Mononuclear cell (primary cell): ENCODE measurements around the gene LGALS7B. TPM values are rescaled to one million over a fixed set of nuclear protein-coding genes. Genes with fewer than 3 reads are reported as not detected.

Source experiments
- H3K27me3 ChIP-seq: 2 replicates; pipeline ENCODE4 v1.6.0; 2011; ENCODE audit warnings: low read length, control low read depth; ENCODE audit not compliant: insufficient read depth
- H3K4me1 ChIP-seq: 2 replicates; pipeline ENCODE4 v1.5.1; 2011; ENCODE audit warnings: mild to moderate bottlenecking, low read length, control low read depth; ENCODE audit not compliant: insufficient read depth
- H3K4me3 ChIP-seq: 2 replicates; pipeline ENCODE4 v1.5.1; 2011; ENCODE audit warnings: mild to moderate bottlenecking, low read length, moderate library complexity
- H3K9me3 ChIP-seq: 2 replicates; pipeline ENCODE4 v1.5.1; 2011; ENCODE audit warnings: low read depth, mild to moderate bottlenecking, control low read depth, low read length
- total RNA-seq: library from RNA; depleted of rRNA; stranded (reverse); fragments of >200 nt; gene quantifications from one replicate; pipeline ENCODE4 v1.2.3, GENCODE V29; 2012

Gene LGALS7B
- total RNA-seq, 1 donor = not detected

DNA sequence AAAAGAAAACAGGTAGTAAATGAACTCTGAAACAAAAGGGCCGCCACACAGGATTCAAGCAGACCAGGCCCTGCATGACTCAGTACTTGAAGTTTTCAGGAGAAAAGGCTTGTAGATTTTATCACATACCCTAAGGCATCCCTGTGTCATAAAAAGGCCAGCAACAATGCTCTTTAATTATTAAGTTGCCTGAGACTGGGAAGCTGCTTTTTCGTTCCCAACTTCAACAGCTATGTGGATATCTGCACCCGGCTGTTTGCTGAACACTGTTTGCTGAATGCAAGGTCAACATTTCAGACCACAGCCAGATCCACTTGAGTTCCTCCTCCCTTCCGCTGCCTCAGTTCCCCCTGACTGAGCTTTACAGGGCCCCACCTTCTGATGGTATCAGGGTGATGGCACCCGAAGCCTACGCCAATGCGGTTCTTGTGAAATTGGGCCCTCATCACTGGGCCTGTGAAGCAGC, 48.7 kb downstream of the LGALS7B start:
- Histone ChIP-seq H3K4me1 (peaks cover 25% of the 10 kb centered on the region), H3K4me3 (no peak overlapping the region), H3K9me3 (no peaks in the 10 kb centered on the region)

DNA sequence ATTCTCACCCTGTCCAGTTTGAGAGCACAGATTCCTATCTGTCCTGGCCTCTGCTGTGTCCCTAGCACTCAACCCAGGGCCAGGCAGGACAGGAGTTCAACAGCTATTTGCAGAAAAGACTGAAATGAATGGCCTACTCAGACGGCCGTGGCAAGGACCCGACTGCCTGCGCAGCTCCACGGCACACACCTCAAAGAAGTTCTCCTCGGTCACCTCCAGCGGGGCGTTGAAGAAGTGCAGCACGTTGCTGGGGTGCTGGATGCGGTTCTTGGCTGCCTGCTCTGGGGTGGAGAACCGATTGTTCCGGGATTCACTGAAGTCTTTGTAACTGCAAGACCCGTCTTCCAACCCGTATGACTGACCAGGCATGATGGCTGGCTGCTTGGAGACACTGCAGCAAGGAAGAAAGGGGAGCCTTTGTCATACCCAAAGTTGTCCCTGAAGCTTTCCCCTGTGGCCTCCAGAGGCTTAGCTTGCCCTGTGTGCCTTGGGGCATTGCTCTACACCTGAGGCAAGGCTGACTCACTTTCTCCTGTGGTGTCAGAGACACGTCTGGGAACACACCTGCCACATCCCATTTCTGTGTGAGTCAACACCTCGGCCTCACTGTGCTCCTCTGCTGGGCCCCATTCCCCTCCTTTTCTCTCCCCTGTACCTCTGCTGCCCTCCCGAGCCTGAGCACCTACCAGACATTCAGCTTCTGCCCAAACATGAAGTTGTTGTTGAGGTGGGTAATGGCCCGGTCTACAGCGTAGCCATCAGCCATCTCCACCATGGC, 49.4 kb downstream of the LGALS7B start:
- H3K4me1 ChIP-seq = peaks cover 32% of the 10 kb centered on the region
- H3K9me3 ChIP-seq = no peaks in the 10 kb centered on the region
- no peak overlapping the region for H3K4me3 ChIP-seq
- H3K27me3 ChIP-seq = no peaks in the 10 kb centered on the region

More for the DNA sequence above, 48.7 kb downstream of the LGALS7B start:
- H3K27me3 ChIP-seq = no peaks in the 10 kb centered on the region

DNA sequence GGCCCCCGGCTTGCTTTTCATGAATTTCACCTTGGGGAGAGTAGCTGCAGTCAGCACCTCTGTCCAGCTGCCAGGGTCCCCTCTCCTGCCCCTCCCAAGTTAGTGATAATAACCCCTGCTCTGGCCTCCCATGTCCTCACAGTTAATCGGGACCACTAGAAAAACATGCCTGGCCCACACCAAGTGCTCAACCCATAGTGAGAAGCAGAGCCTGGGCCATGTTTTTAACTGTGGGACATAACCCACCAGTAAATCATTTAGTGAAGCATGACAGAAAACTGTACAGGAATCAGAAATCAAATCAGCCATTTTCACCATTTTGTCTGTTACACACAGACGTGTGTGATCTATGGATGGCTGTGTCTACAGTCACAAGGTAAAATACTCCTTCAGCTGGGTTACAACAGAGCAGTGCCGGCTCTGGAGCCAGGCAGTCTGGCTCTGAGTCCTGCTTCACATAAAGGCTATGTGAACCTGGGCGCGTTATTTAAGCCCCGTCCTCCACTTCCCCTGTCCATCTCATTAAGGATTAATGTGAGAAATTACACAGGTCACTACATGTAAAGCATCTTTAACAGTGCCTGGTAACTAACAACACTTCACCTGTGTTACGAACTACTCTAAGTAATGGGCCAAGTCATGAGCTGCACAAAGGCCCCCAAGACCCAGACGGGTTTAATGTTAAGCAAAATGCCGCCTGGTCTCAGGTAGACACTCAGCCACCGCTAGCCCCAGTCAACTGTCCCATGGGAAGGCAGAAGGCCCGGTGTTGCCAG, 50.2 kb downstream of the LGALS7B start:
- H3K4me3 ChIP-seq = no peak overlapping the region
- H3K27me3 ChIP-seq = no peaks in the 10 kb centered on the region
- H3K9me3 ChIP-seq = no peaks in the 10 kb centered on the region
- peaks cover 40% of the 10 kb centered on the region for H3K4me1 ChIP-seq

DNA sequence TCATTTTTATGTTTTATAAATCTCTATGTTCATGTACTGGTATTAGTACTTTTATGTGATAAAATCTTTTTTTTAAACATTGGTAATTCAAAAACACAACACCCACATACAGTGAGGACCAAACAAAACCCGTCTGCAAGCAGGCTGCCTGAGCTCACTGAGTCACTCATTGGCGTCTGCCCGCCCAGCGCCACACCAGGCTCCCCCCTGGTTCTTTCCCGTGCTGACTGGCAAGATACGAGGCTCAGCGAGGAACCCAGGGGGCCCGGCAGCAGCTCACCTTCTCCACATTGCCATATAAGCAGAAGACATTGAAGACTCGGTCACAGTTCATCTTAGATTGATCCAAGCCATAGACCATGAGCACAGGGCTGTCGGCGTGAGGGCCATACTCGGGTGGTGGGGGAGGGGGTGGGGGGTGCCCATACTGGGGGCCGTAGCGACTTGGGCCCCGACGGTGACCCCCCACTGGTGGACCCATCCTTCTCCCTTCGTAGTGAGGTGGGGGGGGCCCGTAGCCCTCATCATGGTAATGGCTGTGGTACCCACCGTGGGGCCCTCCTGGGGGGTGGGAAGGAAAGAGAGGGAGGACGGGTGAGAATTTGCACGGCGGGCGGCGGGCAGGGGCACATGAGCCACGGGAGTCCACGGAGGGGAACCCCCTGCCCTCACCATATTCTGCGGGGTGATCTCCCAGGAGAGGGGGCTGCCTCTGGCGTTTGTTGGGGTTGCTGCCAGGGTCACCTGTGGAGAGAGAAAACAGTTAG, 51.0 kb downstream of the LGALS7B start:
- no peaks in the 10 kb centered on the region for H3K27me3 ChIP-seq
- peaks cover 47% of the 10 kb centered on the region for H3K4me1 ChIP-seq
- H3K4me3 ChIP-seq = no peak overlapping the region
- no peaks in the 10 kb centered on the region for H3K9me3 ChIP-seq

DNA sequence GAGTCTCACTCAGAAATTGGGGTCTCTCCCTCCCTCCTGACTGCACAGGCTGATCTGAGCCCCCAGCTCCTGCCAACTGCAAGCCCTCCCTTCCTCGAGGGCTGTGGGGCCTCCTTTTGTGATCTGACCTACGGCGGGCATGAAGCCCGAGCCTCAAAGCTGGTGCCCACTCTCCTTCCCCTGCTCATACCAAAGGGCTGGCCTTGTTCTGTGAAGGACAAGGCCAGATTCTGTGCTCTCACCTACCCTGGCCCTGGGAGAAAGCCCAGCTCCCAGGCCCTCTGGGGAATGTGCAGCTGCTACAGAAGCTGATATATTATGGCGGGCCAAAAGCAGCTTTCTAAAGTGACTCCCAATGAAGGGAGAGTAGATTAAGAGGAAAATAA, 51.6 kb downstream of the LGALS7B start:
- H3K4me1 ChIP-seq = peaks cover 52% of the 10 kb centered on the region

More for the DNA sequence above, 51.6 kb downstream of the LGALS7B start:
- H3K4me3 ChIP-seq = no peak overlapping the region
- H3K9me3 ChIP-seq = no peaks in the 10 kb centered on the region
- no peaks in the 10 kb centered on the region for H3K27me3 ChIP-seq

Other genes with a start within 250 kb of the LGALS7B start
- gene MAP4K1, start 171.2 kb upstream of the LGALS7B start, total RNA-seq = 29.1 TPM
- gene EIF3K, start 170.0 kb upstream of the LGALS7B start, total RNA-seq = 517 TPM
- 59.0 TPM for gene ACTN4, start 141.6 kb upstream of the LGALS7B start, total RNA-seq
- 1.8 TPM for gene CAPN12, start 44.7 kb upstream of the LGALS7B start, total RNA-seq
- gene LGALS7, start 15.7 kb upstream of the LGALS7B start, total RNA-seq = not detected
- gene LGALS4, start 23.7 kb downstream of the LGALS7B start, total RNA-seq = 0.21 TPM
- gene ECH1, start 42.6 kb downstream of the LGALS7B start, total RNA-seq = 14.3 TPM
- gene HNRNPL, start 60.8 kb downstream of the LGALS7B start, total RNA-seq = 304 TPM
- 8.1 TPM for gene RINL, start 89.1 kb downstream of the LGALS7B start, total RNA-seq
- 50.7 TPM for gene SIRT2, start 110.4 kb downstream of the LGALS7B start, total RNA-seq
- gene NFKBIB, start 110.8 kb downstream of the LGALS7B start, total RNA-seq = 22.6 TPM
- 0.42 TPM for gene CCER2, start 123.0 kb downstream of the LGALS7B start, total RNA-seq
- gene SARS2, start 141.6 kb downstream of the LGALS7B start, total RNA-seq = 6.4 TPM
- gene MRPS12, start 141.7 kb downstream of the LGALS7B start, total RNA-seq = 9.9 TPM
- under 0.01 TPM for gene FBXO17, start 186.5 kb downstream of the LGALS7B start, total RNA-seq
- gene FBXO27, start 243.3 kb downstream of the LGALS7B start, total RNA-seq = not detected